HepG2 (cell line): Measurements from ENCODE around the gene BCO2. TPM values are rescaled to one million over a fixed set of nuclear protein-coding genes. Genes with fewer than 3 reads are reported as not detected.

Experiments
- ATAC-seq: fragments of 200-7000 bp; cut with Tn5 transposase; 3 replicates; pipeline ENCODE4 v1.9.1; 2020; ENCODE audit warnings: mild to moderate bottlenecking, moderate library complexity
- Bru-seq: library from RNA; stranded (reverse); fragments of 400-500 nt; gene quantifications from one replicate; lab custom pipeline; 2021; lab: Mats Ljungman, UMichigan
- BruChase-seq, 2 experiments: library from RNA; stranded (reverse); fragments of 400-500 nt; gene quantifications; one replicate each; lab custom pipeline; 2021; lab: Mats Ljungman, UMichigan
- BruUV-seq: library from RNA; stranded (reverse); fragments of 400-500 nt; replicated peaks from 2 replicates; lab custom pipeline; 2021; lab: Mats Ljungman, UMichigan
- CTCF ChIA-PET: fragments of 300-600 bp; formaldehyde crosslinking; extraction: SDS; loops from one replicate; lab custom pipeline; 2021; ENCODE audit warnings: low total read pairs, inconsistent platforms, low intra/inter-chr PET ratio; lab: Yijun Ruan, JAX
- POLR2A ChIA-PET: fragments of 350-600 bp; sonication (Branson Sonifier 250); formaldehyde crosslinking; loops from one replicate; lab custom pipeline; 2020; ENCODE audit warnings: antibody characterized with exemption, inconsistent platforms; lab: Yijun Ruan, JAX
- DNase-seq: peaks from one replicate; pipeline ENCODE4 v3.0.0-alpha.2; 2015; ENCODE audit warnings: low spot score
- FAIRE-seq: peaks from 3 replicates; lab custom pipeline; 2011; peaks lifted over from hg19 to GRCh38; lab: Jason Lieb, UNC
- H2AFZ ChIP-seq: one replicate; pipeline ENCODE4 v1.6.1; 2011; ENCODE audit warnings: low read length, inconsistent platforms
- H3K27ac ChIP-seq: fragments of 300-600 bp; 3 replicates; pipeline ENCODE4 v1.8.0; 2011; ENCODE audit warnings: mixed run types, mild to moderate bottlenecking, mixed read lengths, low read length, inconsistent platforms; ENCODE audit not compliant: insufficient read depth; ENCODE audit errors: extremely low read length
- H3K27me3 ChIP-seq, 2 experiments: fragments of 200-600 bp in 1 of 2; 2 replicates in 1 of 2; 3 replicates in 1 of 2; pipeline versions ENCODE4 v1.6.0 to v1.8.0; 2011; ENCODE audit warnings: low read length in 2 of 2, mild to moderate bottlenecking in 2 of 2, moderate library complexity in 2 of 2, inconsistent platforms in 1 of 2; ENCODE audit not compliant: insufficient read depth in 2 of 2, control insufficient read depth in 1 of 2
- H3K36me3 ChIP-seq, 2 experiments: fragments of 200-600 bp in 1 of 2; replicated peaks in 1 of 2; 2 replicates in 1 of 2; 3 replicates in 1 of 2; pipeline versions ENCODE4 v1.5.1 to v1.8.0; 2011; ENCODE audit warnings: low read length in 2 of 2, inconsistent platforms in 1 of 2; ENCODE audit not compliant: insufficient read depth in 2 of 2, control insufficient read depth in 1 of 2
- H3K4me1 ChIP-seq: 2 replicates; pipeline ENCODE4 v1.5.1; 2012; ENCODE audit warnings: low read length, inconsistent platforms; ENCODE audit not compliant: insufficient read depth
- H3K4me2 ChIP-seq: 2 replicates; pipeline ENCODE4 v1.6.0; 2011; ENCODE audit warnings: low read depth, low read length, inconsistent platforms
- H3K4me3 ChIP-seq, 3 experiments: fragments of 200-600 bp in 1 of 3; sonication (generic), shearing (Covaris generic) in 1 of 3; replicated peaks in 1 of 3; 2 replicates each; pipeline ENCODE4 v1.5.1; 2011 to 2016; ENCODE audit warnings: low read length in 3 of 3, inconsistent platforms in 2 of 3, low read depth in 2 of 3, mild to moderate bottlenecking in 2 of 3, control low read depth in 1 of 3, mixed read lengths in 1 of 3; ENCODE audit not compliant: insufficient read depth in 1 of 3
- H3K79me2 ChIP-seq: one replicate; pipeline ENCODE4 v1.6.1; 2011; ENCODE audit warnings: low read length, inconsistent platforms; ENCODE audit not compliant: insufficient read depth
- H3K9ac ChIP-seq: 2 replicates; pipeline ENCODE4 v1.6.0; 2011; ENCODE audit warnings: mild to moderate bottlenecking, low read depth, low read length, inconsistent platforms; ENCODE audit not compliant: insufficient read depth
- H3K9me3 ChIP-seq: 2 replicates; pipeline ENCODE4 v1.5.1; 2012; ENCODE audit warnings: mild to moderate bottlenecking, low read length
- H4K20me1 ChIP-seq: 2 replicates; pipeline ENCODE4 v1.6.0; 2011; ENCODE audit warnings: inconsistent platforms, mild to moderate bottlenecking, low read length, moderate library complexity; ENCODE audit not compliant: insufficient read depth
- BCL3 ChIP-seq: sonication (generic); formaldehyde crosslinking; IDR thresholded peaks from 2 replicates; pipeline ENCODE4 v1.5.1; 2020; ENCODE audit warnings: mild to moderate bottlenecking, missing genetic modification reagents, moderate library complexity
- CBX1 ChIP-seq: IDR thresholded peaks from one replicate; pipeline ENCODE4 v1.6.1; 2016; ENCODE audit warnings: antibody characterized with exemption, low read depth
- FOXK2 ChIP-seq: fragments of 450-650 bp; IDR thresholded peaks from 2 replicates; pipeline ENCODE4 v1.6.1; 2016
- RFX1 ChIP-seq: fragments of 450-650 bp; IDR thresholded peaks from 2 replicates; pipeline ENCODE4 v1.6.1; 2017
- RFX3 ChIP-seq: IDR thresholded peaks from 2 replicates; pipeline ENCODE4 v1.6.1; 2016; ENCODE audit warnings: missing biosample characterization, missing genetic modification reagents
- ZNF484 ChIP-seq: sonication (generic); formaldehyde crosslinking; IDR thresholded peaks from 2 replicates; pipeline ENCODE4 v1.5.1; 2020; ENCODE audit warnings: mild to moderate bottlenecking, low read depth, missing genetic modification reagents, borderline replicate concordance
- ZNF670 ChIP-seq: sonication (generic); formaldehyde crosslinking; IDR thresholded peaks from 2 replicates; pipeline ENCODE4 v1.8.0; 2022; ENCODE audit warnings: mild to moderate bottlenecking, missing genetic modification reagents, borderline replicate concordance
- ZNF772 ChIP-seq: sonication (generic); formaldehyde crosslinking; IDR thresholded peaks from 2 replicates; pipeline ENCODE4 v1.5.0; 2020; ENCODE audit warnings: mild to moderate bottlenecking, missing genetic modification reagents
- ZNF775 ChIP-seq: sonication (generic); formaldehyde crosslinking; IDR thresholded peaks from 2 replicates; pipeline ENCODE4 v1.4.0; 2020; ENCODE audit warnings: missing genetic modification reagents, mild to moderate bottlenecking, moderate library complexity, borderline replicate concordance
- WGBS: methylation state at CpG from one replicate; pipeline ENCODE4 v1.1.6; 2017; ENCODE audit warnings: low lambda C conversion rate; 5-methylcytosine and 5-hydroxymethylcytosine counted together
- in situ Hi-C: cut with HindIII; loops from 2 replicates; pipeline ENCODE4 v1.10.0; 2017; ENCODE audit warnings: low pct_unique_long_range_greater_than_20kb; ENCODE audit not compliant: extremely low pct_ligation_motif_present
- intact Hi-C: fragments of 100-400 bp; cut with micrococcal nuclease; formaldehyde crosslinking; loops from one replicate; pipeline ENCODE4 v1.10.0; 2022; ENCODE audit not compliant: unreplicated experiment
- long read RNA-seq, 2 experiments: library from RNA in 1 of 2; library from polyadenylated mRNA in 1 of 2; stranded (forward) in 1 of 2; unstranded in 1 of 2; transcript quantifications; one replicate each; pipeline ENCODE4 v2.0.0, GENCODE V29; 2019 to 2022
- polyA minus RNA-seq, 3 experiments: library from RNA; depleted of rRNA, polyadenylated mRNA; stranded (reverse); fragments of >200 nt; gene quantifications; 2 replicates each; pipeline ENCODE4 v1.2.3, GENCODE V29; 2011; ENCODE audit warnings: low replicate concordance in 1 of 3
- polyA plus RNA-seq, 8 experiments: library from polyadenylated mRNA; depleted of rRNA in 3 of 8; stranded (reverse) in 7 of 8; unstranded in 1 of 8; fragments of >200 nt; fragmentation: Illumina TruSeq in 4 of 8; extraction: Trizol in 4 of 8; gene quantifications; 2 replicates each; pipeline versions ENCODE4 v1.2.1 to v1.2.3, GENCODE V29; 2011 to 2016; ENCODE audit warnings: low read depth in 4 of 8, missing spikeins in 1 of 8, mixed read lengths in 1 of 8; ENCODE audit not compliant: insufficient read depth in 1 of 8
- total RNA-seq, 5 experiments: library from RNA; depleted of rRNA; stranded (reverse); fragments of >200 nt; fragmentation: Illumina TruSeq; extraction: Trizol; gene quantifications; 2 replicates each; pipeline ENCODE4 v1.2.3, GENCODE V29; 2016; ENCODE audit warnings: low read depth in 1 of 5

Gene BCO2, protein sequence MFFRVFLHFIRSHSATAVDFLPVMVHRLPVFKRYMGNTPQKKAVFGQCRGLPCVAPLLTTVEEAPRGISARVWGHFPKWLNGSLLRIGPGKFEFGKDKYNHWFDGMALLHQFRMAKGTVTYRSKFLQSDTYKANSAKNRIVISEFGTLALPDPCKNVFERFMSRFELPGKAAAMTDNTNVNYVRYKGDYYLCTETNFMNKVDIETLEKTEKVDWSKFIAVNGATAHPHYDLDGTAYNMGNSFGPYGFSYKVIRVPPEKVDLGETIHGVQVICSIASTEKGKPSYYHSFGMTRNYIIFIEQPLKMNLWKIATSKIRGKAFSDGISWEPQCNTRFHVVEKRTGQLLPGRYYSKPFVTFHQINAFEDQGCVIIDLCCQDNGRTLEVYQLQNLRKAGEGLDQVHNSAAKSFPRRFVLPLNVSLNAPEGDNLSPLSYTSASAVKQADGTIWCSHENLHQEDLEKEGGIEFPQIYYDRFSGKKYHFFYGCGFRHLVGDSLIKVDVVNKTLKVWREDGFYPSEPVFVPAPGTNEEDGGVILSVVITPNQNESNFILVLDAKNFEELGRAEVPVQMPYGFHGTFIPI
- total RNA-seq (2016; rRNA removed; fragmentation: Illumina TruSeq; extraction: Trizol) (0.38 TPM in 1 of 2 replicates, not detected in the other), polyA plus RNA-seq (2011; rRNA removed) (0.58 and 0.67 TPM in 2 replicates), polyA minus RNA-seq (2011; rRNA and poly(A)+ RNA removed; ENCODE audit: low replicate concordance) (0.28 and 0.40 TPM in 2 replicates), Bru-seq, nascent RNA (percentile 32 among the genes with signal in this experiment), BruChase-seq, experiment 1, labeled RNA remaining after a 6-hour chase (percentile 55 among the genes with signal in this experiment), BruChase-seq, experiment 2, labeled RNA remaining after a 2-hour chase (percentile 48 among the genes with signal in this experiment)
- total RNA-seq (2016; cell fraction: cytosol; rRNA removed; fragmentation: Illumina TruSeq; extraction: Trizol; ENCODE audit: low read depth) = 0.40 and 1.2 TPM in 2 replicates
- total RNA-seq (2016; cell fraction: insoluble cytoplasmic fraction; rRNA removed; fragmentation: Illumina TruSeq; extraction: Trizol) = 0.34 and 0.41 TPM in 2 replicates
- 0.52 and 0.62 TPM in 2 replicates for total RNA-seq (2016; cell fraction: membrane; rRNA removed; fragmentation: Illumina TruSeq; extraction: Trizol)
- 0.78 and 0.81 TPM in 2 replicates for total RNA-seq (2016; cell fraction: nucleus; rRNA removed; fragmentation: Illumina TruSeq; extraction: Trizol)
- 0.15 and 0.19 TPM in 2 replicates for polyA plus RNA-seq (2011; cell fraction: cytosol; rRNA removed)
- 1.1 and 1.8 TPM in 2 replicates for polyA plus RNA-seq (2011; cell fraction: nucleus; rRNA removed)
- 0.72 and 1.4 TPM in 2 replicates for polyA plus RNA-seq (2012)
- polyA plus RNA-seq (2016; cell fraction: cytosol; fragmentation: Illumina TruSeq; extraction: Trizol; ENCODE audit: low read depth) = not detected in 2 replicates
- 0.40 and 0.53 TPM in 2 replicates for polyA plus RNA-seq (2016; cell fraction: insoluble cytoplasmic fraction; fragmentation: Illumina TruSeq; extraction: Trizol; ENCODE audit: low read depth)
- not detected in 2 replicates for polyA plus RNA-seq (2016; cell fraction: membrane; fragmentation: Illumina TruSeq; extraction: Trizol; ENCODE audit: low read depth)
- polyA plus RNA-seq (2016; cell fraction: nucleus; fragmentation: Illumina TruSeq; extraction: Trizol; ENCODE audit: insufficient read depth, low read depth) = 2.3 and 2.8 TPM in 2 replicates
- polyA minus RNA-seq (2011; cell fraction: cytosol; rRNA and poly(A)+ RNA removed) = not detected in 2 replicates
- 2.7 and 4.0 TPM in 2 replicates for polyA minus RNA-seq (2011; cell fraction: nucleus; rRNA and poly(A)+ RNA removed)
- long read RNA-seq, experiment 1, partial matches to known transcripts = 0 of 1 reads
- long read RNA-seq, experiment 1, other reads (novel, unspliced or antisense) = 1 of 1 reads
- long read RNA-seq, experiment 2, partial matches to known transcripts = 0 of 1 reads
- long read RNA-seq, experiment 2, other reads (novel, unspliced or antisense) = 1 of 1 reads

GRCh38 chr11:112174789-112175598 lies at the start of gene BCO2:
TSS of gene BCO2 (plus strand) at chr11:112175512. CDS start at chr11:112175602, 90 bp downstream.
- BruUV-seq = no TSS peak
- TF ChIP-seq ZNF670 (CRISPR knock-in tag) (no peak), ZNF484 (CRISPR knock-in tag) (no peak), ZNF772 (CRISPR knock-in tag) (no peak), RFX1 (peak; percentile 73), RFX3 (CRISPR knock-in tag) (peak; percentile 73), CBX1 (no peak), FOXK2 (no peak), BCL3 (CRISPR knock-in tag) (no peak), ZNF775 (CRISPR knock-in tag) (no peak)

More at GRCh38 chr11:112174789-112175598, at the start of gene BCO2:
- Histone ChIP-seq H3K9ac (no peak within 1 kb of the TSS), H2AFZ (no peak within 1 kb of the TSS), H3K27me3 (no peaks in the 10 kb centered on the region; a peak in 1 of 5 replicates), H3K36me3 (no peaks in the 10 kb centered on the region), H3K27ac (no peak within 1 kb of the TSS), H3K4me1 (peaks cover 13% of the 10 kb centered on the region), H3K9me3 (no peaks in the 10 kb centered on the region), H3K4me2 (peak within 1 kb of the TSS; percentile 59), H4K20me1 (no peaks in the 10 kb centered on the region), H3K79me2 (no peaks in the 10 kb centered on the region), H3K4me3 (no peak within 1 kb of the TSS)
- ChIA-PET CTCF (interaction anchor here (1.9 kb wide), 1 partner anchor 61 kb away, joined by 25 read pairs; no protein-coding TSS in a partner anchor), POLR2A (no interaction called here)
- in situ Hi-C loops (loop anchor here (5.0 kb wide), 1 partner anchor 63 kb away; no protein-coding TSS in a partner anchor), intact Hi-C loops (loop anchor here (1.0 kb wide), 1 partner anchor 62 kb away; no protein-coding TSS in a partner anchor)
- ATAC-seq = peak; percentile 97
- peak; percentile 37 for FAIRE-seq
- DNase-seq = peak; percentile 70
- 3% methylated on average over 11 of the region's 11 CpGs for WGBS
